ENCODE measurements around the gene SYNPO2.

- TF ChIP-seq CTCF (conservative IDR thresholded peaks at IDR 0.05; ENCODE audit: low read depth, low read length) (no peak), EZH2 (IDR thresholded peaks at IDR 0.05; ENCODE audit: borderline replicate concordance, low read depth, low read length, poor library complexity, severe bottlenecking) (no peak)
These were observed 208.7 kb downstream of the SYNPO2 start for GRCh38 chr4:119097282-119097900.

Measured in A673 (cell line).